NOMO-1 treated with DMSO at 0.1 percent for 48 hours (cell line): Measurements from ENCODE around the gene BACH1.
A peak's percentile ranks its signal among the peaks of the same experiment; 100 is the strongest.
"Not testable (repeated sequence)": the region's sequence is repeated elsewhere in the genome, so short reads cannot be mapped to it uniquely, and the experiment has no call there.

Source experiments
- DNase-seq: peaks from one replicate; lab custom pipeline; 2025; ENCODE audit not compliant: unreplicated experiment; lab: John Stamatoyannopoulos, UW

The BACH1 gene

GRCh38 chr21:29343519-29343918 is 44.8 kb downstream of the BACH1 start:
- DNase-seq, result no peak

- DNase-seq, result no peak
Measured at GRCh38 chr21:29346281-29346680, 47.6 kb downstream of the BACH1 start.

GRCh38 chr21:29346771-29347170 is 48.0 kb downstream of the BACH1 start:
- DNase-seq, result no peak

- no peak for DNase-seq
Measured at GRCh38 chr21:29347274-29347681, 48.6 kb downstream of the BACH1 start.

GRCh38 chr21:29349702-29350101 is 51.0 kb downstream of the BACH1 start:
- no peak for DNase-seq

GRCh38 chr21:29350246-29350779 is 51.6 kb downstream of the BACH1 start:
- DNase-seq, result no peak

- DNase-seq, result no peak
Measured at GRCh38 chr21:29351691-29352090, 53.0 kb downstream of the BACH1 start.

- DNase-seq, result not testable (repeated sequence)
Measured at GRCh38 chr21:29355043-29355710, 56.5 kb downstream of the BACH1 start.

GRCh38 chr21:29356291-29356690 is 57.6 kb downstream of the BACH1 start:
- peak; percentile 40 for DNase-seq

GRCh38 chr21:29356810-29357209 is 58.1 kb downstream of the BACH1 start:
- DNase-seq, result peak; percentile 55

GRCh38 chr21:29359718-29360117 is 61.0 kb downstream of the BACH1 start:
- DNase-seq, result no peak

- no peak for DNase-seq
Measured at GRCh38 chr21:29360799-29361765, 62.4 kb downstream of the BACH1 start.

GRCh38 chr21:29362758-29363157 is 64.0 kb downstream of the BACH1 start:
- DNase-seq, result no peak

GRCh38 chr21:29365661-29366265 is 67.0 kb downstream of the BACH1 start:
- DNase-seq, result no peak

GRCh38 chr21:29366532-29366931 is 67.8 kb downstream of the BACH1 start:
- no peak for DNase-seq

GRCh38 chr21:29367335-29367734 is 68.6 kb downstream of the BACH1 start:
- no peak for DNase-seq

- no peak for DNase-seq
Measured at GRCh38 chr21:29368906-29369305, 70.2 kb downstream of the BACH1 start.

- DNase-seq, result no peak
Measured at GRCh38 chr21:29371464-29371863, 72.7 kb downstream of the BACH1 start.

GRCh38 chr21:29372063-29372802 is 73.5 kb downstream of the BACH1 start:
- peak; percentile 71 for DNase-seq

GRCh38 chr21:29374481-29374880 is 75.8 kb downstream of the BACH1 start:
- DNase-seq, result no peak

- DNase-seq, result no peak
Measured at GRCh38 chr21:29376556-29376955, 77.8 kb downstream of the BACH1 start.
